Measurements from ENCODE around the gene HARBI1.

DNA sequence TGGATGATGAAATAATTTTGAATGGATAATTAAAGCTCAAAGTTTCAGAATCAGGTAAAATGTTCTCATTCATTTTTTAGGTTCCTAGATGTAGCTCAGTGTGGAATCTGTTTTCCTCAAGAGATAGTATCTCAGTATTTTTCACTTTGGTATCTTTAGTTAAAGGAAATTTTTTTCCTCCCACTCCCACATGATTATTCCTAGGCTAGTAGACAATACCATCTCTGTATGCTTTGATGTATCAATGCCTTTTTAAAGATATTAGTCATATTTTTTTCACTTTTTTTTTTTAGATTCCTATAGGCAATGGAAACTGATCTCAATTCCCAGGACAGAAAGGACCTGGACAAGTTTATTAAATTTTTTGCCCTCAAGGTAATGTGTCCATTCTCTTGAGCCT is 27.0 kb upstream of the HARBI1 start:
- TF ChIP-seq, protein P1, sequence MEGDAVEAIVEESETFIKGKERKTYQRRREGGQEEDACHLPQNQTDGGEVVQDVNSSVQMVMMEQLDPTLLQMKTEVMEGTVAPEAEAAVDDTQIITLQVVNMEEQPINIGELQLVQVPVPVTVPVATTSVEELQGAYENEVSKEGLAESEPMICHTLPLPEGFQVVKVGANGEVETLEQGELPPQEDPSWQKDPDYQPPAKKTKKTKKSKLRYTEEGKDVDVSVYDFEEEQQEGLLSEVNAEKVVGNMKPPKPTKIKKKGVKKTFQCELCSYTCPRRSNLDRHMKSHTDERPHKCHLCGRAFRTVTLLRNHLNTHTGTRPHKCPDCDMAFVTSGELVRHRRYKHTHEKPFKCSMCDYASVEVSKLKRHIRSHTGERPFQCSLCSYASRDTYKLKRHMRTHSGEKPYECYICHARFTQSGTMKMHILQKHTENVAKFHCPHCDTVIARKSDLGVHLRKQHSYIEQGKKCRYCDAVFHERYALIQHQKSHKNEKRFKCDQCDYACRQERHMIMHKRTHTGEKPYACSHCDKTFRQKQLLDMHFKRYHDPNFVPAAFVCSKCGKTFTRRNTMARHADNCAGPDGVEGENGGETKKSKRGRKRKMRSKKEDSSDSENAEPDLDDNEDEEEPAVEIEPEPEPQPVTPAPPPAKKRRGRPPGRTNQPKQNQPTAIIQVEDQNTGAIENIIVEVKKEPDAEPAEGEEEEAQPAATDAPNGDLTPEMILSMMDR (conservative IDR thresholded peaks at IDR 0.05), result no peak
- no peak for TF ChIP-seq ZFX (IDR thresholded peaks at IDR 0.05)
